Measurements from ENCODE around the gene CACNA1C.

Gene CACNA1C

DNA sequence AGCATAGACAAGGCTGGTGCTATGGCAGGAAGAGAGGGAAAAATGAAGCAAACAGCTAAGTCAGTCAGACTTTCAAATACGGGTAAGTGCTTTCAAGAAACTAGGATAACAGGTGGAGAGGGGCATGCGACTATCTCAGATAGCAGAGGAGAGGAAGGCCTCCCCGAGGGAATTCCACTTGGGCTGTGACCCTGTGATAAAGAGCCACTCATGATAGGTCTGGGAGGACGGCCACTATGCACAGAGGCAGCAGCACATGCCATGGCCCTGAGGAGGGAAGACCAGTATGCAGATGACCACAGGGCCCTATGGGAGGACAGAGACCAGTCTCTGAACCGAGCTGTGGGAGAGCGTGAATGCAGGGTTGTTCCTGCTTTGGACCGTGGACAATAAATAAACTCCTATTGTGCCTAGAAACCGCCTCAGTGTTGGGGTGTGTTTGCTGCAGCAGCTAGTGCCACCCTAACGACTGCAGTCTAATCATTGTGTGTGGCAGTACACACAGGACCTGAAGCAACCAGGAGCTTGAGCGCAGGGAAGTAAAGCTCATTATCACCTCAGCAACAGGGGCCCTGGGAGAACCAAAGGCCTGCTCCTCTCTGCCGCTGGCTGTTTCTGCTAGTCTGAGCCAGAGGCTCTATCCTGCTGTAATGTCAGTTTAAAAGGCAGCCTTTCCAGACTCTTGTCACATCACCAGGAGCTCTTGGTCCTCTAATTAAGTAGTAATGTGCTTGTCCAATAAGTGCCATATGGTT lies 119.1 kb downstream of the CACNA1C start:
- POLR2A ChIA-PET (ENCODE audit: low non-redundant PET): no interaction called here
- no peak for DNase-seq (ENCODE audit: low spot score)
- TF ChIP-seq, protein P1, sequence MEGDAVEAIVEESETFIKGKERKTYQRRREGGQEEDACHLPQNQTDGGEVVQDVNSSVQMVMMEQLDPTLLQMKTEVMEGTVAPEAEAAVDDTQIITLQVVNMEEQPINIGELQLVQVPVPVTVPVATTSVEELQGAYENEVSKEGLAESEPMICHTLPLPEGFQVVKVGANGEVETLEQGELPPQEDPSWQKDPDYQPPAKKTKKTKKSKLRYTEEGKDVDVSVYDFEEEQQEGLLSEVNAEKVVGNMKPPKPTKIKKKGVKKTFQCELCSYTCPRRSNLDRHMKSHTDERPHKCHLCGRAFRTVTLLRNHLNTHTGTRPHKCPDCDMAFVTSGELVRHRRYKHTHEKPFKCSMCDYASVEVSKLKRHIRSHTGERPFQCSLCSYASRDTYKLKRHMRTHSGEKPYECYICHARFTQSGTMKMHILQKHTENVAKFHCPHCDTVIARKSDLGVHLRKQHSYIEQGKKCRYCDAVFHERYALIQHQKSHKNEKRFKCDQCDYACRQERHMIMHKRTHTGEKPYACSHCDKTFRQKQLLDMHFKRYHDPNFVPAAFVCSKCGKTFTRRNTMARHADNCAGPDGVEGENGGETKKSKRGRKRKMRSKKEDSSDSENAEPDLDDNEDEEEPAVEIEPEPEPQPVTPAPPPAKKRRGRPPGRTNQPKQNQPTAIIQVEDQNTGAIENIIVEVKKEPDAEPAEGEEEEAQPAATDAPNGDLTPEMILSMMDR (conservative IDR thresholded peaks at IDR 0.05; ENCODE audit: low read depth): no peak
- no peak overlapping the region for H3K27ac ChIP-seq
- CTCF ChIA-PET: interaction anchor here (0.6 kb wide), 2 partner anchors 13 to 154 kb away, joined by 3 read pairs; no protein-coding TSS in a partner anchor

DNA sequence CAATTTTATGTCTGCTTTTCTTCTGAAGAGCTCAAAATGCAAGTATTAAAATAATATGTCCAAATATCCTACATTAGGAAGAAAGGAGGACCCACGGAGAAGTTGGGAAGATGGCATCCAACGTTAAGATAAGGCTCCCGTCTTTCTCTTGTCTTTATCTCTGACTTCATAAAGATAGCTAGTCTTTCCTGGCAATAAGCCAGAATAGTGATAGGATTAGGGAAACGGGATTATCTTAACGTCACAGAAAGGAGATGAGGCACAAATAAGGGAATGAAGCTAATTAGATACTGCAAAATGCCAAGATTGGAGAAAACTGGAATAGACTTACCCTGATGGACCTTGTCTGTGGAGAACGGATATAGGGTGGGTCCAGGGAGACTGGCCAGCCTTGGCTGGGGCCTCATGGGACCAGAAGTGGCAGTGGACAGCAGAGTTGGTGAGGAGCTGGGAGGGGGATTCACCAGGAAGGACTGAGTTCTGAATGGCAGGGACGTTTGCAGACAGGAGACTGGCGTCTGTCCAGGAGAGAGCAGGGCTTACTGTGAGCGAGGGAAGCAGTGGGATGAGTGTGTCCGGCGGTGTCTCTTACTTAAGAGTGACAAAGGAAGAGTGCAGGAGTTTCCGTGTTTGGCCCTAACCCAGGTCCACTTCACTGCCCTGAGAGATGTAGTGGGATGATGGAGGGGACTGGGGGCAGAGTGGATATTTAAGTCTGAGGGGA lies 119.9 kb downstream of the CACNA1C start:
- ChIA-PET POLR2A (ENCODE audit: low non-redundant PET) (no interaction called here), CTCF (interaction anchor here (0.6 kb wide), 2 partner anchors 13 to 155 kb away, joined by 3 read pairs; no protein-coding TSS in a partner anchor)
- DNase-seq (ENCODE audit: low spot score): no peak
- no peak overlapping the region for H3K27ac ChIP-seq
- TF ChIP-seq, protein P1 (conservative IDR thresholded peaks at IDR 0.05; ENCODE audit: low read depth): no peak

DNA sequence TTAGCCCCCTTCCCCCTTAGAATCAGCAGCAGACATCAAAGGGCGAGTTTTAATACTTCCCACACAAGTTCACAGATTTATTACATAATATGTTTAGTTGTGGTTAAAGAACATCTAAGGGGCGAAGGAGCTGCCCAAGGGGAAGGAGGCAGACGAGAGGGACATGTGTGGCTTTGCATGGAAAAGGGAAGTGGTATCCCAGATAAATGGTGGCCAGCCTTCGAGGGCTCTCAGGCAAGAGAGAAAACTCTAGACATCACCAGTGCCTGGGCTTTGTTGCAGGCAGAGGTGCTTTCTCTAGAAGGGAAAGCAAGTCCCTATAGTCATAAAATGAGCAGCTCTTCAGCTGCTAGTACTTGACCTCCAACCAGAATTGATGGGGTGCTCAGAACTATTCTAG lies 121.2 kb downstream of the CACNA1C start:
- H3K27ac ChIP-seq: no peak overlapping the region
- ChIA-PET POLR2A (ENCODE audit: low non-redundant PET) (no interaction called here), CTCF (no interaction called here)
- DNase-seq (ENCODE audit: low spot score): no peak
- TF ChIP-seq, protein P1 (conservative IDR thresholded peaks at IDR 0.05; ENCODE audit: low read depth): no peak

DNA sequence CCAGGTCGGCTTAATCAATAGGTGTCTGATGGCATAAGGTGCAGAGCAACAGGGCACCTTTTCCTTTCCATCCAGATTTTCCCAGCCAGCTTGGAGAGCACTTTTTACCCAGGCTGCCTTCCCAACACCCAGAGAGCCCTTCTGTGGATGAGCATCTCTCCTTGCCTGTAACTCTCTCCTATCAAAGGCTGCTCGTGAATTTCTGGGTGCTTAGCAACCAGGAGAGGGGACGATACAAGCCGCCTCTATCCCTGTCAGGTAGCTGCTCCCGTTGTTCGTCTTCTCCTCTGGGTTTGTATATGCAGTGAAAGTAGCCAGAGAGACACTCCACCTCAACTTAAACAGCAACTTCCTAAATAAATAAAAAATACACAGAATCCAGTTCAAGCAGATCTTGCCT lies 124.2 kb downstream of the CACNA1C start:
- ChIA-PET POLR2A (ENCODE audit: low non-redundant PET) (no interaction called here), CTCF (no interaction called here)
- H3K27ac ChIP-seq: no peak overlapping the region
- no peak for DNase-seq (ENCODE audit: low spot score)
- TF ChIP-seq, protein P1 (conservative IDR thresholded peaks at IDR 0.05; ENCODE audit: low read depth): no peak

DNA sequence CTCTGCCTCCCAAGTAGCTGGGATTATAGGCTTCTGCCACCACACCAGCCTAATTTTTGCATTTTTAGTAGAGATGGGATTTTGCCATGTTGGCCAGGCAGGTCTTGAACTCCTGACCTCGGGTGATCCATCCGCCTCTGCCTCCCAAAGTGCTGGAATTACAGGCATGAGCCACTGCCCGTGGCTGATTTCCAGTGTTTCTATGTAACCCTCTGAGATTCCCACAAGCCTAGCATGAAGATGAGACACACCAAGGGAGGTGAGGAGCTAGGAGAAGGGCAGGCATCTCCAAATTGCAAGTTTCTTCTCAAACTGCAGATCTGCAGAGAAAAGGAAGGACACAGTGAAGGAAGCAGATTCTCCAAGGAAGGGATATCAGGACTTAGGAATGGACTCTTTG lies 125.0 kb downstream of the CACNA1C start:
- CTCF ChIA-PET: no interaction called here
- POLR2A ChIA-PET (ENCODE audit: low non-redundant PET): no interaction called here
- no peak for DNase-seq (ENCODE audit: low spot score)
- no peak overlapping the region for H3K27ac ChIP-seq
- TF ChIP-seq, protein P1 (conservative IDR thresholded peaks at IDR 0.05; ENCODE audit: low read depth): no peak

DNA sequence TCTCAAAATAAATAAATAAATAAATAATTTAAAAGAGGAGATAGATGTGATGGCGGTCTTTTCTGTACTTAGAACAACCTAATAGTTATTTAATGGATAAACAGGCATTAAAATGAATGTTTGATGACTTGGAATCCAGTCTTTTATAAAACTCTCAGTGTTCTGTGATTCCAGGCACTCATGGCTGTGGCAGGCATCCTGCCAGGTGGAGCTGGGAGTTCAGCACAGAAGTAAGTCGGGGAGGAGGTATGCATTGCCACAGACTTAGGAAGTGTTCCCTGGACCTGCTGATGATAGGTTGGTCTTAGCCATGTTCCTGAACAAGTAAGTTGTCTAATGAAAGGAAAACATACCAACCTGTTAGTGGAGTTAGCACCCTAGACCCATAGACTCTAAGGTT lies 126.3 kb downstream of the CACNA1C start:
- no peak overlapping the region for H3K27ac ChIP-seq
- no peak for DNase-seq (ENCODE audit: low spot score)
- TF ChIP-seq, protein P1 (conservative IDR thresholded peaks at IDR 0.05; ENCODE audit: low read depth): no peak
- POLR2A ChIA-PET (ENCODE audit: low non-redundant PET): no interaction called here
- CTCF ChIA-PET: no interaction called here

Data from RWPE1 (cell line).